Measurements from ENCODE around the gene LARP4B. TPM values are rescaled to one million over a fixed set of nuclear protein-coding genes. Genes with fewer than 3 reads are reported as not detected.

LARP4B gene
- total and polyA plus RNA-seq, 2 donors (not counting 3 experiments of a cell fraction or from before 2014, with no cell fraction given) = 27.4 to 101 TPM

DNA sequence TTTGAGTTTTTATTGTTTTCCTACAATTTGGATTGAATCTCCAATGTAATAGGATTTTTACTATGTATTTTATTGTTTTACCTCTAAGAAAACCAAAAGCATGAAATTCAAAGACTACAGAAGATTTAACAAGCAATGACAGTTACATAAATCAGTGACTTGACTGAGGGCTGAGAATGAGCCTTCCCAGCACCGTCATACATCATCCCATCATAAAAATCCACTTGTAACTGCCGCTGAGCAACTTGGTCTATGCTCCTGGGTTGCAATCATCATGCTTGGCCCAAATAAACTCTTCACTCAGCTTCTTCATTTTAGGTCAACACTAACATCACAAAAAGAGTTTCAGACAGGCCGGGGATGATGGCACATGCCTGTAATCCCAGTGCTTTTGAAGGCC lies 13.5 kb downstream of the LARP4B start:
- H3K9me3 ChIP-seq (replicated peaks; ENCODE audit: control insufficient read depth, insufficient read depth, low read length) = no peaks in the 10 kb centered on the region
- FAIRE-seq = no peak
- POLR2A ChIA-PET = no interaction called here

More for the DNA sequence above, 13.5 kb downstream of the LARP4B start:
- Histone ChIP-seq H3K79me2 (ENCODE audit: control insufficient read depth, insufficient read depth, low read length) (peaks cover 92% of the 10 kb centered on the region), H3K27ac (ENCODE audit: insufficient read depth, low read depth, low read length) (no peak overlapping the region), H4K20me1 (replicated peaks; ENCODE audit: control insufficient read depth, extremely low read depth, insufficient read depth, low read length) (no peaks in the 10 kb centered on the region), H3K27me3 (ENCODE audit: control insufficient read depth in 2 of 2, insufficient read depth in 2 of 2, low read length in 2 of 2) (no peaks in the 10 kb centered on the region), H3K36me3 (ENCODE audit: control insufficient read depth in 2 of 2, extremely low read depth in 1 of 2, insufficient read depth in 2 of 2, low read length in 2 of 2) (no peaks in the 10 kb centered on the region), H3K4me1 (ENCODE audit: control insufficient read depth, extremely low read depth, insufficient read depth, low read length) (no peaks in the 10 kb centered on the region), H2AFZ (ENCODE audit: low read depth, low read length) (no peak overlapping the region), H3K9me1 (replicated peaks; ENCODE audit: control insufficient read depth, extremely low read depth, insufficient read depth, low read length) (no peaks in the 10 kb centered on the region), H3K4me2 (ENCODE audit: insufficient read depth, low read length) (no peak overlapping the region), H3K4me3 (replicated peaks in 1 of 3; ENCODE audit: insufficient read depth in 1 of 3, low read depth in 1 of 3, low read length in 3 of 3) (no peak overlapping the region), H3K9ac (replicated peaks; ENCODE audit: extremely low read depth, insufficient read depth, low read length) (no peak overlapping the region)
- CTCF ChIA-PET = no interaction called here
- TF ChIP-seq POLR2AphosphoS5 (IDR thresholded peaks at IDR 0.05; ENCODE audit: insufficient read depth, low read depth, low read length) (no peak), EZH2 (IDR thresholded peaks at IDR 0.05; ENCODE audit: borderline replicate concordance, low read depth, low read length, severe bottlenecking) (no peak), POLR2A (IDR thresholded peaks at IDR 0.05; ENCODE audit: low read depth, low read length) (no peak), FOS (IDR thresholded peaks at IDR 0.05; ENCODE audit: borderline replicate concordance, insufficient read depth, low read length) (no peak), JUN (IDR thresholded peaks at IDR 0.05; ENCODE audit: borderline replicate concordance, insufficient read depth, insufficient read length, low read depth) (no peak), MYC (IDR thresholded peaks at IDR 0.05; ENCODE audit: low read depth, low read length) (no peak), GATA2 (IDR thresholded peaks at IDR 0.05; ENCODE audit: insufficient read depth, insufficient read length, low read depth, low read length) (no peak)
- TF ChIP-seq, protein P1, sequence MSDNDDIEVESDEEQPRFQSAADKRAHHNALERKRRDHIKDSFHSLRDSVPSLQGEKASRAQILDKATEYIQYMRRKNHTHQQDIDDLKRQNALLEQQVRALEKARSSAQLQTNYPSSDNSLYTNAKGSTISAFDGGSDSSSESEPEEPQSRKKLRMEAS (IDR thresholded peaks at IDR 0.05; ENCODE audit: insufficient read depth, insufficient read length) = no peak
- TF ChIP-seq, protein P2, sequence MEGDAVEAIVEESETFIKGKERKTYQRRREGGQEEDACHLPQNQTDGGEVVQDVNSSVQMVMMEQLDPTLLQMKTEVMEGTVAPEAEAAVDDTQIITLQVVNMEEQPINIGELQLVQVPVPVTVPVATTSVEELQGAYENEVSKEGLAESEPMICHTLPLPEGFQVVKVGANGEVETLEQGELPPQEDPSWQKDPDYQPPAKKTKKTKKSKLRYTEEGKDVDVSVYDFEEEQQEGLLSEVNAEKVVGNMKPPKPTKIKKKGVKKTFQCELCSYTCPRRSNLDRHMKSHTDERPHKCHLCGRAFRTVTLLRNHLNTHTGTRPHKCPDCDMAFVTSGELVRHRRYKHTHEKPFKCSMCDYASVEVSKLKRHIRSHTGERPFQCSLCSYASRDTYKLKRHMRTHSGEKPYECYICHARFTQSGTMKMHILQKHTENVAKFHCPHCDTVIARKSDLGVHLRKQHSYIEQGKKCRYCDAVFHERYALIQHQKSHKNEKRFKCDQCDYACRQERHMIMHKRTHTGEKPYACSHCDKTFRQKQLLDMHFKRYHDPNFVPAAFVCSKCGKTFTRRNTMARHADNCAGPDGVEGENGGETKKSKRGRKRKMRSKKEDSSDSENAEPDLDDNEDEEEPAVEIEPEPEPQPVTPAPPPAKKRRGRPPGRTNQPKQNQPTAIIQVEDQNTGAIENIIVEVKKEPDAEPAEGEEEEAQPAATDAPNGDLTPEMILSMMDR (IDR thresholded peaks at IDR 0.05; ENCODE audit: extremely low read depth in 1 of 2, insufficient read depth in 1 of 2, low read depth in 1 of 2, low read length in 2 of 2) = no peak
- no peak for DNase-seq (ENCODE audit: low read depth, low spot score)
- dilution Hi-C loops (cut with MboI; ENCODE audit: extremely low pct_ligation_motif_present, low sequenced_read_pairs) = no loop called here
- intact Hi-C loops (cut with micrococcal nuclease) = no loop called here
- BruUV-seq (replicated peaks) = no TSS peak

Measured in endothelial cell of umbilical vein (primary cell).